ENCODE measurements around the gene ZDHHC14. TPM values are rescaled to one million over a fixed set of nuclear protein-coding genes. Genes with fewer than 3 reads are reported as not detected.

ZDHHC14 gene
- total RNA-seq, 2 donors from 2014 or later, result 13.0 to 19.1 TPM

DNA sequence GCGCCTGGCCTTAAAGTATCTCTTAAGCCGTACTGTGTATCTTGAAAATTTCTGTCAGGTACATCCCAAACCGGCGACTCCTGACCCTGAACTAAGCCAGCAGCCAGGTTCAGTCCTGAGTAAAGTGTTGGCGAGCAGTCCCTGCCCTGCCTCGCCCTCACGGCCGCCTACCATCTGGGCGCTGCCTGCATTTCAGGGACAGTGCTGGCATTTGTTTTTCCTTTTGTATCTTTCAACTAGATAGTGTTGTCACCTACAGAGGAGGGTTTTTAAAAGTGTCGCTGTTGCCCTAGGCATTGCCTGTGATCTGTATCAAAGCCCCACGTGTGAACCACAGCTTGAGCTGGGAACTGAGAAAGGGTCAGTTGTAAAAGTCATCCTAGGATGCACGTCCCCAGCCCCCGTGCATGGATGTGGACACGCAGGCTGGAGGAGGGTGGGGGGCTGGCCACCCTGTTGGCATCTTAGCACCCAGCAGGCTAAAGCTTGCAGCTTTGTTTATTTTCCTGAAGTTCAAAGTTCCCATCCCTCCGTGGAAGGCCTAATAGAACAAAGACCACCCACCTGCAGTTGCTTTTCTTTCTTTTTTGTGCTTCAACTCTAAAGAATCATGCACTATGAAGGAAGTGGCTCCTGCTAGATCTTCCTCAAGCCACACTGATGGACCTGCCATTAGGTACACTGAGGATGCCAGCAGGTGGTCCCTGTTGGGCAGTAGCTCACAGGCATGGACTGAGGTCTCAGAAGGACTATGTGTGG lies 136.8 kb downstream of the ZDHHC14 start:
- no peaks in the 10 kb centered on the region for H3K36me3 ChIP-seq
- peaks cover 0 to 21% of the 10 kb centered on the region in 2 donors for H3K4me1 ChIP-seq
- no peaks in the 10 kb centered on the region for H3K27me3 ChIP-seq

DNA sequence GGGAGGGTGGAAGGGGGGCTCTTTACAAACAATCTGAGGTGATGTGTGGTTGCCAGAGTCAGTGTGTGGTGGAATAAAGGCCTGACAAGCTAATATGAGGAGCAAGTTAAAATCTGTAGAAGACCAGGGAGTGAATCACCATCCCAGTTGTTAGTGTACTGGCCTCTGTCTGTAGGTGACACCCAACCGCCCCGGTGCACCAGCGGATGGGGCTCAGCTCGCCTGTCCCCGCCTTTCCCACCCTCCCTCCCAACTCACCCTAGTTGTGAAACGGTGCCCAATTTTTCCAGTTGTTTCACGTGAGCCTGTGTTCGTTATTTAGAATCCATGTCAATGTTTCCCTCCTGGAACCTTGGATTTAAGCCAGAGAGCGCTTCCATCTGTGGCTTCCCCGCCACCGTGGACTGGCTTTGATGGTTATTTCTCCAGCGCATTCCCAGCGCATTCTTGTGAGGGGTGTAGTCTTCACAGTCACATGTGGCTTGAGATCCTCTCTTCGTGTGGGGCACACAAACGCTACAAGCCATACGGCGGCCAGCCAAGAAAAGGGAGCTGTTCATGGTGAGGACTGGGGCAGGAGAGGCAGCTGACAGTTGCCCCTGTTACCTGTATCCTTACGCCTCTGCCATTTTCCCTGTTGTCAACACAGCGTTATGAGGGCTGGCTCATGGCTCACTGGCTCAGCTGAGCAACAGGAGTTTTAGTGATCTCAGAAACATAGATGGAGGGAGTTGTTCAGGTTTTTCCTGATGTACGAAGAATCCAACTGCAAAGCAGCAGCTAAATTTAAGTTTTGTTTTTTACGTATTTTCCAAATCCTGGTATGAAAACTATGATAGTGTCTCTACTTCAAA lies 137.6 kb downstream of the ZDHHC14 start:
- Histone ChIP-seq H3K9me3 (no peaks in the 10 kb centered on the region), H3K27ac (no peak overlapping the region), H3K4me3 (no peak overlapping the region), H3K27me3 (no peaks in the 10 kb centered on the region), H3K36me3 (no peaks in the 10 kb centered on the region), H3K4me1 (peaks cover 0 to 21% of the 10 kb centered on the region in 2 donors)
- DNase-seq (ENCODE audit: low spot score), result no peak
- TF ChIP-seq, protein P1, sequence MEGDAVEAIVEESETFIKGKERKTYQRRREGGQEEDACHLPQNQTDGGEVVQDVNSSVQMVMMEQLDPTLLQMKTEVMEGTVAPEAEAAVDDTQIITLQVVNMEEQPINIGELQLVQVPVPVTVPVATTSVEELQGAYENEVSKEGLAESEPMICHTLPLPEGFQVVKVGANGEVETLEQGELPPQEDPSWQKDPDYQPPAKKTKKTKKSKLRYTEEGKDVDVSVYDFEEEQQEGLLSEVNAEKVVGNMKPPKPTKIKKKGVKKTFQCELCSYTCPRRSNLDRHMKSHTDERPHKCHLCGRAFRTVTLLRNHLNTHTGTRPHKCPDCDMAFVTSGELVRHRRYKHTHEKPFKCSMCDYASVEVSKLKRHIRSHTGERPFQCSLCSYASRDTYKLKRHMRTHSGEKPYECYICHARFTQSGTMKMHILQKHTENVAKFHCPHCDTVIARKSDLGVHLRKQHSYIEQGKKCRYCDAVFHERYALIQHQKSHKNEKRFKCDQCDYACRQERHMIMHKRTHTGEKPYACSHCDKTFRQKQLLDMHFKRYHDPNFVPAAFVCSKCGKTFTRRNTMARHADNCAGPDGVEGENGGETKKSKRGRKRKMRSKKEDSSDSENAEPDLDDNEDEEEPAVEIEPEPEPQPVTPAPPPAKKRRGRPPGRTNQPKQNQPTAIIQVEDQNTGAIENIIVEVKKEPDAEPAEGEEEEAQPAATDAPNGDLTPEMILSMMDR (IDR thresholded peaks at IDR 0.05), result no peak

More for the DNA sequence above, 136.8 kb downstream of the ZDHHC14 start:
- Histone ChIP-seq H3K27ac (no peak overlapping the region), H3K4me3 (no peak overlapping the region), H3K9me3 (no peaks in the 10 kb centered on the region)
- no peak for DNase-seq (ENCODE audit: low spot score)
- TF ChIP-seq, protein P1 (IDR thresholded peaks at IDR 0.05), result no peak

DNA sequence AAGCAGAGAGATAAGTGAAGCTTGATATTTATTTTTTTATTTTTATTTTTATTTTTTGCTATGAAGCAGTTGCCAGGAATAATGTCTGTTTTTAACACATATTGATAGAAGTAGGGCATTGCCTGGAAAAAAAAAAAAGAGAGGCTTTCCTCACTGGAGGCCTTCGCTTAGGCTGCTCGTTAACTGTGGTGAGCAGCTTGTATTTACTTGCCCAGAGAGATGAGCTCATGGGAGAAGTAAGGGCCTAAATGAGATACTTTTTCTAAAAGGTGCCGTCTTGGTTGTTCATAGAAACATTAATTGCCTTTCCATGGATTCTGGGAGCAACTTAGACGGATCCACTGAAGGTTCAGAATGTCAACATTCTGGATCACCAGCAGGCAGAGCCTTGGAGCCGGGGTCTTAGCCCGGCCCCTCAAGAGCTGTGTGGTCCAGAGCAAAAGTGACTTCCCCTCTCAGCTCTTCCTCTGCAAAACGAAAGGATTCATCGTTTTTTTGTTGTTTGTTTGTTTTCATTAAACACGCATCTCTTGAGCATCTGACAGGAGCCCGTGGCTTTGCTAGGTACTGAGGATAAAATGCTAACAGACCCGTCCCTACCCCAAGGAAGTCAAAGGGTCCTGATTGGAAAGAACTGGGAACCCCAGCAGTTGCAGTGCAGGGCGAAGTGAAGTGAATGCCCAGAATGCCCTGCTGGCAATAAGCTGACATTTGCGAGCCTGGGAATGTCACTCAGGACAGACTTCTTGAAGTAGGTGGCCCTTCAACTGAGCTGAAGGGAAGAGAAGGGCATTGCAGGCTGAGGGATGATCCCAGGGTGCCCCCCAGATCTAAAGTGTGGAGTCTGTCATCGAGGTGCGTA lies 138.5 kb downstream of the ZDHHC14 start:
- TF ChIP-seq, protein P1 (IDR thresholded peaks at IDR 0.05), result no peak
- Histone ChIP-seq H3K27me3 (no peaks in the 10 kb centered on the region), H3K27ac (no peak overlapping the region)

DNA sequence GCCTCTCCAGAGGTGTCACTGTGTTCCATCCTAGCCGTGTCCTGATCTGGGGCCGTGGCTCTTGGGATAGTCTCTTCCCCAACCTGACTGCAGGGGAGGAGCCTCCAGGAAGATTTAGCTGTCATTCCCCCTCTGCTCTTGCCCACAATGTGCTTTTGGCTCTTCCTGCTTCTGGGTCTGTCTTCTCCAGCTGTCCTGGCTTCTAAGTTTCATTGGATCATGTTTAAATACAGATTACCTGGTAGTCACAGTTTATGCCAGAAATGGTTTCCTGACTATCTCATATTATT lies 139.1 kb downstream of the ZDHHC14 start:
- TF ChIP-seq, protein P1 (IDR thresholded peaks at IDR 0.05), result no peak
- Histone ChIP-seq H3K9me3 (no peaks in the 10 kb centered on the region), H3K27me3 (no peaks in the 10 kb centered on the region), H3K4me1 (peaks cover 0 to 21% of the 10 kb centered on the region in 2 donors), H3K36me3 (no peaks in the 10 kb centered on the region), H3K27ac (no peak overlapping the region), H3K4me3 (no peak overlapping the region)
- no peak for DNase-seq (ENCODE audit: low spot score)

More for the DNA sequence above, 138.5 kb downstream of the ZDHHC14 start:
- Histone ChIP-seq H3K9me3 (no peaks in the 10 kb centered on the region), H3K4me1 (peaks cover 0 to 21% of the 10 kb centered on the region in 2 donors), H3K36me3 (no peaks in the 10 kb centered on the region), H3K4me3 (no peak overlapping the region)
- no peak for DNase-seq (ENCODE audit: low spot score)

DNA sequence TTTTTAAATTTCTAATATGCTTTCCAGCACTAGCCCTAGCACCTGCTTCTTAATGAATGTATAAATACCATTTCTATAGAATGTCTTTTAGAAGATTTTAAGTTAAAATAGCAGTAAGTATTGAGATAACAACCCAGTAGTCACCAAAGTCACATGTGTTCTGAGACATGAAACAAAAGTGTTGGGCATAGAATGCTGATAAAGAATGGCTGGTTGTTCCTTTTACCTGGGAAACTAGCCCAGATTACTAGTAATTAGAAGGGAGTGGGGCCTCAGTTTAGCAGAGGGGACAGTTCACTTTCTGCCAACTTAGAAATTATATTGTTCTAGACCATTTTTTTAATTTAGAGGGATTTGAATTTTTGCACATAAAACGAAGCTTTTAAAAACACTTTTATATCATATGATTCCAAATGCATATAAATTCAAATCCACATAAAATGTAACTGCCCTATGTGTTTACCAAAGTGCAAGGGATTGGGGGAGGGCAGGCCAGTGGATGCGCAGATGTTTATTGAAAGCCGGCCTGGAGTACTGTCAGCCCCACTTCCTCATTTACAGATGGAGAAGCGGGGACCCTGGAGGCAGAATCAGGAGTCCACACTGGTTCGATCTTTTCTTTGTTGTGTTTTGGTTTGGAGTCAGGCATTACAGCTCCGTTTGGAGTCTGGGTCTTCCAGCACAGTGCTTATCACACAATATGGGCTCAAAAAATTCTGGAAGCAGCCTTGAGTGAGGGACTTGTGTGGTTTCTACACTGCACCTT lies 139.8 kb downstream of the ZDHHC14 start:
- TF ChIP-seq, protein P1 (IDR thresholded peaks at IDR 0.05), result no peak
- no peaks in the 10 kb centered on the region for H3K9me3 ChIP-seq
- no peak for DNase-seq (ENCODE audit: low spot score)
- no peak overlapping the region for H3K4me3 ChIP-seq
- peaks cover 0 to 21% of the 10 kb centered on the region in 2 donors for H3K4me1 ChIP-seq
- H3K27me3 ChIP-seq, result no peaks in the 10 kb centered on the region
- H3K27ac ChIP-seq, result no peak overlapping the region
- H3K36me3 ChIP-seq, result no peaks in the 10 kb centered on the region
